ENCODE measurements around the gene ACP3.
A peak's percentile ranks its signal among the peaks of the same experiment; 100 is the strongest.

Gene ACP3

DNA sequence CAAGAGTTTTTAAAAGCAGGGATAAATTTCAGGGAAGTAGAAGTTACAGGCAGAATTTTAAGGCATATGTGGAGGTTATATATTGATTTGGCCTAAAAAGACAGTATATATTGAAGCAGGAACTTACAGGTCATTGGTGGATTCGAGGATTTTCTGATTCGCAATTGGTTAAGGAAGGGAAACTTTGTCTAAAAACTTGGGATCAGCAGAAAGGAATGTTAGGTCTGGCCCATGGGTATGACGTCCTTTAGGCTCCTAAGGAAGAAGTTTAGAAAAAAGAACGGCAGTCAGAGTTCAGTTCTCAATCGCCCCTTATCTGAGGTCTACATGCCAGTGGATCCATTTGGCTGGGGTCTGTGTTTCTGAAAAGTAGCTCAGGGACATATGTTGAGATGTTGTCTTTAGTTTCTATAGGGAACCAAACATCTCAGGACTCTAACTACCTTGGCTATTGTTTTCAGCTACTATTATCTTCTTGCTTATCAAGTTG lies 33.2 kb upstream of the ACP3 start:
- peak overlapping the region; percentile 10; the same call in 1 of the 2 replicates for H3K27ac ChIP-seq

DNA sequence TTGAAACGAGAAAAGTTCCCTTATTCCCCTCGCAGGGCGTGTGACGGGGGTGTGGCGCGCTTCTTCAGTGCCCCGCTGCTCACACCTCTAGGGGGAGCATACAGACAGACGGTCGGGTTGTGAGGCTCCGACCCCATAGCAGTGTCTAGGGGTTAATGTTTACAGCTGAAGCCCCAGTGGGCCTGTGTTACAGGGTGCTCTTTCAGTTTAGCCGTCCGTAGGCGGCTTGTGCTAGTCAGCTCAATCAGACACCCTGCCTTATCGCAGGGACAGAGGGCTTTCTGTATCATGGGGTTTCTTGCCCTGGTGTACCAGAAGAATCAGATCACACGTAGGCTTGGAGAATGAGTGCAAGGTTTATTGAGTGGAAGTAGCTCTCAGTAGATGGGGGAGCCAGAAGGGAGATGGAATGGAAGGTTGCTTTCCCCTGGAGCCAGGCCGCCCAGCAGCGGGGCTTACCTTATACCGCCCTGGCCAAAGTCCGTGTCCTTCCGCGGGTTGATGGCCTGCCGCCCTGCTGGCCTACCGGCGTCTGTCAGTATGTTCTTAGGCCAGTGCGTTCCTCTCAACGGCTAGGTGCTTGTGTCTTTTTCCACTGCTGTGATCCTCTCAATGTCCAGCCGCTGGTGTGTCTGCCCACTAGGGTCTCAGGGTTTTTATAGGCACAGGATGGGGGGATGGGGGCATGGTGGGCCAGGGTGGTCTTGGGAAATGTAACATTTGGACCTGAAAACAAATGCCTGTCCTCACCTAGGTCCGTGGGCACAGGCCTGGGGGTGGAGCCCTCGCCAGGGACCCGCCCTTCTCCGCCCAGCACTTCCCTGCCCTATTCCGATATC lies 32.2 kb upstream of the ACP3 start:
- TF ChIP-seq ZFX (IDR thresholded peaks at IDR 0.05), result no peak
- TF ChIP-seq, protein P1, sequence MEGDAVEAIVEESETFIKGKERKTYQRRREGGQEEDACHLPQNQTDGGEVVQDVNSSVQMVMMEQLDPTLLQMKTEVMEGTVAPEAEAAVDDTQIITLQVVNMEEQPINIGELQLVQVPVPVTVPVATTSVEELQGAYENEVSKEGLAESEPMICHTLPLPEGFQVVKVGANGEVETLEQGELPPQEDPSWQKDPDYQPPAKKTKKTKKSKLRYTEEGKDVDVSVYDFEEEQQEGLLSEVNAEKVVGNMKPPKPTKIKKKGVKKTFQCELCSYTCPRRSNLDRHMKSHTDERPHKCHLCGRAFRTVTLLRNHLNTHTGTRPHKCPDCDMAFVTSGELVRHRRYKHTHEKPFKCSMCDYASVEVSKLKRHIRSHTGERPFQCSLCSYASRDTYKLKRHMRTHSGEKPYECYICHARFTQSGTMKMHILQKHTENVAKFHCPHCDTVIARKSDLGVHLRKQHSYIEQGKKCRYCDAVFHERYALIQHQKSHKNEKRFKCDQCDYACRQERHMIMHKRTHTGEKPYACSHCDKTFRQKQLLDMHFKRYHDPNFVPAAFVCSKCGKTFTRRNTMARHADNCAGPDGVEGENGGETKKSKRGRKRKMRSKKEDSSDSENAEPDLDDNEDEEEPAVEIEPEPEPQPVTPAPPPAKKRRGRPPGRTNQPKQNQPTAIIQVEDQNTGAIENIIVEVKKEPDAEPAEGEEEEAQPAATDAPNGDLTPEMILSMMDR (conservative IDR thresholded peaks at IDR 0.05), result no peak
- peak overlapping the region; percentile 28; the same call in 1 of the 2 replicates for H3K27ac ChIP-seq

More for the DNA sequence above, 33.2 kb upstream of the ACP3 start:
- no peak for TF ChIP-seq ZFX (IDR thresholded peaks at IDR 0.05)
- TF ChIP-seq, protein P1 (conservative IDR thresholded peaks at IDR 0.05), result no peak

DNA sequence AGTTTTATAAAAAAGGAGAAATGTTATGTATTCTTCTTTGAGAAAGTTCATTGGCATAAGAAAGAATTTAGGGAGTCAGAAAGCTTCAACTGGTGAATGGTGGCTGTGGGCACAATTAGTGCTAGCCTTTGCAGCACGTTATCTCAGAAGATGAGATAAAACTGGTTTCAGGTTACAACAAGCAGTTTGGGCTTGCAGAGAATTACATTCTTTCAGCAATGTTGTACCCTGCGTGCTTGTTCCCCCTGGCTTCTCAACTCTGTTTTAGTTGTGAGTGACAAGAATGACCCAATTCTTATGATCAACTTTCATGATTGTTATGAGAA lies 31.6 kb upstream of the ACP3 start:
- TF ChIP-seq ZFX (IDR thresholded peaks at IDR 0.05), result no peak
- TF ChIP-seq, protein P1 (conservative IDR thresholded peaks at IDR 0.05), result no peak
- H3K27ac ChIP-seq, result peak overlapping the region; percentile 28; the same call in 1 of the 2 replicates

DNA sequence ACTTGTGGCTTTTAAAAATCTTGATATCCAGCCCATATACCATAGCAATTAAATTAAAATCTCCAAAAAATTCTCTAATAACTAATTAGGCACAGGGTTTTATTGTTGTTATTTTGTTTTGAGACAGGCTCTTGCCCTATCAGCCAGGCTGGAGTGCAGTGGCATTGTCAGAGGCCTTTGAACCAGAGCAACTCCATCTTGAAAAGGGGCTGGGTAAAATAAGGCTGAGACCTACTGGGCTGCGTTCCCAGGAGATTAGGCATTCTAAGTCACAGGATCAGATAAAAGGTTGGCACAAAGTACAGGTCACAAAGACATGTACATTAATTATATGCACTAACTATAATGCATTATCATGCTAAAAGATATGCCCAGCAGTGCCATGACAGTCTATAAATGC lies 31.2 kb upstream of the ACP3 start:
- no peak for TF ChIP-seq ZFX (IDR thresholded peaks at IDR 0.05)
- TF ChIP-seq, protein P1 (conservative IDR thresholded peaks at IDR 0.05), result no peak
- H3K27ac ChIP-seq, result no peak overlapping the region; the same call in 1 of the 2 replicates

DNA sequence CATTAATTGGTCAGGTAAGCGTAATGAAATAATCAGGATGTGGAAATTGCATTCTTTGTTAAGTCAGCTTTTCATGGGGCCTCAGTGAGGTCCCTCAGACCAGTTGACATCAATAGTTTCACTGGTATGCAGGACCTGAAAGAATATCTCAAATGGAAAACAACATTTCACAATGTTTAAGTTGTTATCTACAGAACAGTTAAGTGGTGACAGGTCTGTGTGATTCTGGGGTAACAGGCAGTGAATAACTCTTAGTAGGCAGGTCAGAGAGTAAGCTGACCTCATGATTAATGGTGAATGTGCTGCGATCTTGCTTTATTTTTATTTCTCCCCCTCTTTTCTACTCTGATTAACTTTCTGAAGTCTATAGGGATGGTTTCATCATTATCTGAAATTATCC lies 28.9 kb upstream of the ACP3 start:
- H3K27ac ChIP-seq, result no peak overlapping the region
- TF ChIP-seq, protein P1 (conservative IDR thresholded peaks at IDR 0.05), result no peak
- TF ChIP-seq ZFX (IDR thresholded peaks at IDR 0.05), result no peak

DNA sequence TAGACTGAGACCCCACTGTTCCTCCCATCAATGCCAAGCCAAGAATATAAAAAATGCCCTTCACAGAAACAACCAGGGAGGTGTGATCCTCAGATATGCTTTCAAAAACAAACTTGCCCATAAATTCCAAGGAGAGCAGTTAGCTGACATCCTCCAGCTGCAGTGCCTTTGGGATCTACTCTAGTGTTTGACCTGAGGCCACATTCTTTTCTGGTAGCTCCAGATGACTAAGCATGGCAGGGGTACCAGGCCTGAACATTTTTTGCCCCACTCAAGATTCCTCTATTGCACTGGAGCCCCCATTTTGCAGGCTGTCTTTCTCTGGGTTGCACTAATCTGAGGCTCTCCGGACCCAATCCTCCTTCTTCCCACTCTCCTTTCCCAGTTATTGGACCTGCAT lies 27.9 kb upstream of the ACP3 start:
- no peak for TF ChIP-seq ZFX (IDR thresholded peaks at IDR 0.05)
- TF ChIP-seq, protein P1 (conservative IDR thresholded peaks at IDR 0.05), result no peak
- H3K27ac ChIP-seq, result no peak overlapping the region

DNA sequence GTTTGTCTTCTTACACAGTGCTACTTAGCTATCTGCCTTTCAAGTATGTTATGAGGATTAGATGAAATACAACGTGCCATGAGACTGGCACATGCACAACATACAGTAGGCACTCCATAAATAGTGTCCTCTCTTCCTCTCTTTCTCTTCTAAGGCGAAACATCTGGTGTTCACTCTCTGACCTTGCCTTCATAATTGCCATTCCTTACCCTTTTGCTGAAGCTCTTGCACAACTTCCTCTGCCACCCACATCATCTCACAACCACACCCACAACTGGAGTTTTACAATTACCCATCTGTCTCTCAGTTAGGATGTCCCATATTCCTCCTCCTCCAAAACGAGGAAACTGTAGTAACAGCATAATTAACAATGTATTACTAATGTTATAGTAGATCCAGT lies 26.4 kb upstream of the ACP3 start:
- H3K27ac ChIP-seq, result no peak overlapping the region
- TF ChIP-seq ZFX (IDR thresholded peaks at IDR 0.05), result no peak
- TF ChIP-seq, protein P1 (conservative IDR thresholded peaks at IDR 0.05), result no peak
